Mesothelial cell of epicardium (in vitro differentiated cells): ENCODE results near the gene GNG8. TPM values are rescaled to one million over a fixed set of nuclear protein-coding genes. Genes with fewer than 3 reads are reported as not detected.

Experiments
- DNase-seq, 2 experiments: peaks; one replicate each; pipeline ENCODE4 v3.0.0; 2021; ENCODE audit warnings: low spot score in 2 of 2; ENCODE audit not compliant: unreplicated experiment in 2 of 2
- H3K27ac Mint-ChIP-seq: 2 replicates; pipeline ENCODE4 v1.8.0; 2021; ENCODE audit warnings: mixed read lengths
- H3K27me3 Mint-ChIP-seq: 2 replicates; pipeline ENCODE4 v1.8.0; 2021; ENCODE audit warnings: low read depth, mixed read lengths
- H3K36me3 Mint-ChIP-seq: 2 replicates; pipeline ENCODE4 v1.8.0; 2021; ENCODE audit warnings: mixed read lengths
- H3K4me1 Mint-ChIP-seq: 2 replicates; pipeline ENCODE4 v1.8.0; 2021; ENCODE audit warnings: mixed read lengths
- H3K4me3 Mint-ChIP-seq: 2 replicates; pipeline ENCODE4 v1.8.0; 2021; ENCODE audit warnings: mild to moderate bottlenecking, moderate library complexity, mixed read lengths
- H3K9me3 Mint-ChIP-seq: 2 replicates; pipeline ENCODE4 v1.8.0; 2021; ENCODE audit warnings: mixed read lengths
- CTCF ChIP-seq: fragments of 200-600 bp; sonication (generic); IDR thresholded peaks from one replicate; pipeline ENCODE4 v1.5.0; 2021; ENCODE audit warnings: antibody characterized with exemption; ENCODE audit not compliant: unreplicated experiment
- total RNA-seq: library from RNA; stranded (reverse); gene quantifications from 3 replicates; pipeline ENCODE4 v1.2.1, GENCODE V29; 2021

Gene GNG8
- total RNA-seq, 1 donor from 2014 or later, result 13.7 TPM

GRCh38 chr19:46648961-46649960, 13.3 kb upstream of the GNG8 start:
- H3K36me3 Mint-ChIP-seq, result peaks cover 25% of the 10 kb centered on the region
- peaks cover 70% of the 10 kb centered on the region for H3K27me3 Mint-ChIP-seq
- no peak for TF ChIP-seq CTCF
- H3K4me1 Mint-ChIP-seq, result peaks cover 9% of the 10 kb centered on the region
- H3K9me3 Mint-ChIP-seq, result peaks cover 6% of the 10 kb centered on the region
- H3K4me3 Mint-ChIP-seq, result peak overlapping the region; percentile 28
- no peak overlapping the region for H3K27ac Mint-ChIP-seq
- no peak for DNase-seq

- no peak for DNase-seq
- no peak for TF ChIP-seq CTCF
- peaks cover 6% of the 10 kb centered on the region for H3K9me3 Mint-ChIP-seq
- peaks cover 67% of the 10 kb centered on the region for H3K27me3 Mint-ChIP-seq
- peak overlapping the region; percentile 47 for H3K27ac Mint-ChIP-seq
- peaks cover 9% of the 10 kb centered on the region for H3K4me1 Mint-ChIP-seq
- H3K36me3 Mint-ChIP-seq, result peaks cover 25% of the 10 kb centered on the region
- H3K4me3 Mint-ChIP-seq, result peak overlapping the region; percentile 40
These were observed 12.3 kb upstream of the GNG8 start for GRCh38 chr19:46648060-46648960.

- Mint-ChIP-seq H3K36me3 (peaks cover 22% of the 10 kb centered on the region), H3K27ac (no peak overlapping the region), H3K27me3 (peaks cover 67% of the 10 kb centered on the region), H3K4me1 (peaks cover 9% of the 10 kb centered on the region), H3K9me3 (peaks cover 6% of the 10 kb centered on the region), H3K4me3 (no peak overlapping the region)
- no peak for DNase-seq
- no peak for TF ChIP-seq CTCF
These were observed 10.4 kb upstream of the GNG8 start for GRCh38 chr19:46646402-46646801.

- peaks cover 14% of the 10 kb centered on the region for H3K36me3 Mint-ChIP-seq
- peaks cover 9% of the 10 kb centered on the region for H3K4me1 Mint-ChIP-seq
- H3K27me3 Mint-ChIP-seq, result peaks cover 57% of the 10 kb centered on the region
- H3K27ac Mint-ChIP-seq, result peak overlapping the region; percentile 37
- peaks cover 6% of the 10 kb centered on the region for H3K9me3 Mint-ChIP-seq
- no peak overlapping the region for H3K4me3 Mint-ChIP-seq
- no peak for DNase-seq
- TF ChIP-seq CTCF, result no peak
These were observed 8.7 kb upstream of the GNG8 start for GRCh38 chr19:46644720-46645119.

- H3K4me3 Mint-ChIP-seq, result peak overlapping the region; percentile 37
- peak overlapping the region; percentile 62 for H3K27ac Mint-ChIP-seq
- peaks cover 34% of the 10 kb centered on the region for H3K27me3 Mint-ChIP-seq
- peaks cover 6% of the 10 kb centered on the region for H3K4me1 Mint-ChIP-seq
- no peaks in the 10 kb centered on the region for H3K9me3 Mint-ChIP-seq
- peaks cover under 1% of the 10 kb centered on the region for H3K36me3 Mint-ChIP-seq
- no peak for DNase-seq
- TF ChIP-seq CTCF, result no peak
These were observed 4.7 kb upstream of the GNG8 start for GRCh38 chr19:46640656-46641055.
